GM18520 (cell line): ENCODE data around the gene LY6G6D.

Experiments
- ATAC-seq: cut with Tn5 transposase; IDR thresholded peaks from one replicate; pipeline ENCODE4 v1.9.1; 2021; ENCODE audit not compliant: unreplicated experiment

LY6G6D gene

DNA sequence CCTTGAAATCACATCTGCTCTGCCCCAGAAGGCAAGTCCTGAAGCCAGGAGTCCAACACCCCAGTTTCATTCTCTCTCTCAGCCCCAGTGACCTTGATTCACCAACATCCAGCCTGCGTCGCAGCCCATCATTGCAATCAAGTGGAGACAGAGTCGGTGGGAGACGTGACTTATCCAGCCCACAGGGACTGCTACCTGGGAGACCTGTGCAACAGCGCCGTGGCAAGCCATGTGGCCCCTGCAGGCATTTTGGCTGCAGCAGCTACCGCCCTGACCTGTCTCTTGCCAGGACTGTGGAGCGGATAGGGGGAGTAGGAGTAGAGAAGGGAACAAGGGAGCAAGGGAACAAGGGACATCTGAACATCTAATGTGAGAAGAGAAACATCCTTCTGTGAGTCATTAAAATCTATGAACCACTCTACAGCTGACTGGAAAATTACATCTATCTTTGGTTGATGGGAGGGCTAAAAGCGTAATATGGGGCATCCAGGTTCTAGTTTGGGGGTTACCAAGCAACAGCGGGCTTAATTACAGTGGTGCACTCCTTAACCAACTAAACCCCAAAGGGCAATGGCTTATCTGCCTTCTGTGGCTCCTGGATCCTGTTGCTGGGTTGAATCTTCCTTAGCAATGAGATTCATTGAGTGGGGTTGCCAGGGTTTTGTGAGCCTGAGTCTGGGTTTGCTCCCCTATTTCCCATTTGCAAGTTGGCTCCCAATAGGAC lies 2.5 kb downstream of the LY6G6D start:
- no peak for ATAC-seq

DNA sequence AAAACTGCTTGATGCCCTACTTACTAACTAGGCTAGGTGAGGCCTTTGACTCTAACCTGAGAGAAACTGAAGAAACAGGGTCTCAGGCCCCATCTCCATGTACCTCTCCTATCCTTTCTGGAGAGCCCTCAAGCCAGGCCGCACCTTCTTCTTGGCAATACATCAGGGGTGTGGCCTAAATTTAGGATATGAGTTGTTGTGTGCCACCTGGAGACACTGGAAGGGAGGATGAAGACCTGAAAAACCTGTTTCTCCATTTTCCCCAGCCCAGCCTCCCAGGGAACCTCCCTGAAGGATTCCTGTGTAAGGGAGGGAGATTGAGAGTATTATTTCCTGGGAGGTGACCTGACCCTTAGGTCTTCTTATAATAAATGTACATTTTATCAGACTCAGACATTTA lies 3.1 kb downstream of the LY6G6D start:
- ATAC-seq, result no peak

DNA sequence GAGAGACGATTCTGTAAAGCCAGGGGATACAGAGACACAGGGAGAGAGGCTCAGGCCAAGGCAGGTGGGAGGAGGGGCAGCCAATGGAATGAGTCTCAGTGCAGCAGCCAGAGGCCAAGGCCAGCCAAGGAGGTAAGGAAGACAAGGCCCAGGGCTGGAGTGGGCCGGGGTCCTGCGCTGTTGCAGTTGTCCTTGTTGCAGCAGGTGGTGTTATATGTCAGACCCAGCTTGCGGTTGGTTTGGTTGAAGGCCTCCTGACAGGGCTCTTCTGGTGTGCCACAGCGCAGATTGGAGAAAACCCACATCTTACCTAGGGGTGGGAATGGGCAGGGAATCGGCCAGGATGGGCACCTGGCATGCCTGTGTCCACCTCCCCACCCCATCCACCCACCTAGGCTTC lies 3.9 kb downstream of the LY6G6D start:
- no peak for ATAC-seq

DNA sequence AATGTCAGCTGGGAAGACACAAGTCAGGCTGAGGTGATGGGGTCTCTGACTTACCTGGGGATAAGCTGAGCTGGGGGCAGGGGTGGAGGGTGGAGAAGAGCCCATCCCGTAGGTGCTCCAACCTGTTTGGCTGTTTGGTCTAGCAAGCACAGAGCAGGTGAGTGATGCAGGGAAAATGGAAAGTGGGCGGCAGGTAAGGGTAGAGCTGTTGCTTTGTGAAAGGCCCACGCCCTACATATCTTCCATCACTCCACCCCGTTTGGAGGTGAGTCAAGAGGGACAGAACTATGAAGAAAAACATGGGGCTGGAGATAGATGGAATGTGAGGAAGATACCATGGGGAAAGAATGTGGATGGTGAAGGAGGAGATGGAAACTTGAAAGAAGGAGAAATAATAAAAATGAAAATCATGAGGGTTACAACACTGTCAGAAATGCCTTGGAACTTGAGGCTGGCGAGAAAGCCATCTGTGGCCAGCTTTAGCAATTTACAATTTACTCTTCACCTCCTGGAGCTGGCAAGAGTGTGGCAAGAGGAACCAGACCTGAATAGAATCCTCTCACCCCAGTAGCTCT lies 5.1 kb downstream of the LY6G6D start:
- ATAC-seq, result no peak

DNA sequence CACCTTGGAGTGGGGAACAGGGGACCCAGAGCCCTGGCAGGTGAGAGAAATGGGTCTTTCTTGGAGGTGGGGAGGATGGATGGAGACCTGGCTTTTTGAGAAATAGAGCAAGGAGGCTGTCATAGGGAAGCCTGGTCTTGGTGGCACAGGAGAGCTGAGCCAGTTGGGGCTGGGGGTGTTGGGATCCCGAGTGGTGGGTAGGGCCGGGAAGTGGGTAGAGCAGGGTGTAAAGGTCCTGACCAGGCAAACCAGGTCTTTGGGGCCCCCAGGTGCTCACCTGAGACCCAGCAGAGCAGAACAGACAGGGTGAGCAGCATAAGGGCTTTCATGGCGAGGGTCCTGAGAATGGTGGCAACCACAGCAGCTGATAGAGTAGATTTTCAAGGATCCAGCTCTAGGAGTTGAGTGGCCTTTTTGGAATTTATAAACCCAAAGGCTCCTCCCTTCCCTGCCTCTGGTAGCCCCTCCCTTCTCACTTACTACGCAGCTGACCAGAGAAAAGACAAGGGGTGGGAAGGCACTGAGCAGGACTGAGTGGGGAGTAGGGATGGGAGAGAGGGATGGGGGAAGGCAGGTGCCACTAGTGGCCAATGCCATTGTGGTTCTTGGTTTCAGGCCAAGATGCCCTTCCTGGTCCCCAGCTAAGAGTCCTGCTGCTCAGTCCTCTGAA lies 6.3 kb downstream of the LY6G6D start, which contains the start of gene LY6G6C:
Gene LY6G6C, minus strand, starts transcription at position 396 of the 670 bp plus-strand sequence. Its CDS starts 67 bp downstream, at position 329.
- ATAC-seq, result no peak

DNA sequence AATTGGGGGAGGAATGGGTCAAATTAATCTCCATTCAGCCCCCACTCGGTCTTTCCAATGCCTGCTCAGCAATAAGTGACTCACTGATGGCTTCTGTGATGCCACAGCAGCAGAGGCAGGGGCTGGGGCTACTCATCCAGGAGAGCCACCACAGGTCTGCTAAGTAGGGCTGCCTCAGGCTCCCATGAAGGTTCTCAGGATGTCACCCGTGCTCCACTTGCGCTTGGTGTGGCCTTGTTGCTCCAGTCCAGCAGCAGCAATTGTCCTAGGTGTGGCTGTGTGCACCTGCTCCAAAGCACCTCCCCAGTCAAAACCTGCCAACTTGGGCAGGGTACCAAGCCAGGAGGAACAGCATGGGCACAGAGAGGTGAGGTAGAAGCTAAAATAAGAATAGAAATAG lies 7.0 kb downstream of the LY6G6D start:
- no peak for ATAC-seq

DNA sequence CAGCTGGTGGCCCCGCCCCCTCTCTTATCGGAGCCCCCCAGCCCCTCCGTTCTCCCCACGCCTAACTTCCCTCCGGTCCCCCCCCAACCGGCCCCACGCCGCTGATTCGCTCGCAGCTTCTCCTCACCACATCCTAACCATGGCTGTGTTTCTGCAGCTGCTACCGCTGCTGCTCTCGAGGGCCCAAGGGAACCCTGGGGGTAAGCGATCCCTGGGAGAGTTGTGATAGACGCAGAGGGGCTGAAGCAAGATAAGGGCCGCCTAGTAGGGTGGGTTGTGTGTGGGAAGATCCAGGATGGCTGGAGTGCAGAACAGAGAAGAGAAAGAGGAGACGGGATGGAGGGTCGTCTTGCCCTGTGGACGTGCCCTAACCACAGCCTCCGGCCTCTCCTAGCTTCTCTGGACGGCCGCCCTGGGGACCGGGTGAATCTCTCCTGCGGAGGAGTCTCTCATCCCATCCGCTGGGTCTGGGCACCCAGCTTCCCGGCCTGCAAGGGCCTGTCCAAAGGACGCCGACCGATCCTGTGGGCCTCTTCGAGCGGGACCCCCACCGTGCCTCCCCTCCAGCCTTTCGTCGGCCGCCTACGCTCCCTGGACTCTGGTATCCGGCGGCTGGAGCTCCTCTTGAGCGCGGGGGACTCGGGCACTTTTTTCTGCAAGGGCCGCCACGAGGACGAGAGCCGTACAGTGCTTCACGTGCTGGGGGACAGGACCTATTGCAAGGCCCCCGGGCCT lies 8.3 kb downstream of the LY6G6D start, which contains the start of gene MPIG6B:
Gene MPIG6B, plus strand, starts transcription at position 129 of the 735 bp plus-strand sequence. Its CDS starts 11 bp downstream, at position 140.
- ATAC-seq, result no peak

DNA sequence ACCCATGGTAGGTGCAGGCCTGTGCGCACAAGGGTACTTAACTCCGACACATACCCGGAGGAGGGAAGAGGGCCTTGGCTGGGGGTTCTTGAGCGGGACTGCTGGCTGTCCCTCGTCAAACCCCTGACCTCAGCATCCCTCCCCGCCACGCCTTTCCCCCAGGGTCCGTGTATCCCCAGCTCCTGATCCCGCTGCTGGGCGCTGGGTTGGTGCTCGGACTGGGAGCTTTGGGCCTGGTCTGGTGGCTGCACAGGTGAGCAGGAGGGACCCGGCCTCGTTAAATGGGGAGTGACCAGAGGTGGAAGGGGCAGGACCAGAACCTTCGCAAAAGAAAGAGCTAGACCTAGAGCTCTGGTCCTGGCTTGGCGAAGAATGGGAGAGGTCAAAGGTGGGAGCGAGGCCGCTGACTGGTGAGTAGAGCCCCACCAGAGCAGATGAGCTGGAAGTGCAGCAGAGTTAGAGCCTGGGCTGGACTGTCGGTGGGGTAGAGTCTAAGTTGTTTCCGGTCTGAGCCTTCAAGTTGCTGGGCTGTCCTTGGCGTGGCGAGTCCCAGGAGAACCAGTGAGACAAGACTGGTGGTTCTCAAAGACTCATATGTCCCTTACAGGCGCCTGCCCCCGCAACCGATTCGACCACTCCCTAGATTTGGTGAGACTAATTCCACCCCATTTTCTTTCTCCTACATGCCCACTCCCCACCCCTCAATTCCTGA lies 9.0 kb downstream of the LY6G6D start:
- no peak for ATAC-seq

DNA sequence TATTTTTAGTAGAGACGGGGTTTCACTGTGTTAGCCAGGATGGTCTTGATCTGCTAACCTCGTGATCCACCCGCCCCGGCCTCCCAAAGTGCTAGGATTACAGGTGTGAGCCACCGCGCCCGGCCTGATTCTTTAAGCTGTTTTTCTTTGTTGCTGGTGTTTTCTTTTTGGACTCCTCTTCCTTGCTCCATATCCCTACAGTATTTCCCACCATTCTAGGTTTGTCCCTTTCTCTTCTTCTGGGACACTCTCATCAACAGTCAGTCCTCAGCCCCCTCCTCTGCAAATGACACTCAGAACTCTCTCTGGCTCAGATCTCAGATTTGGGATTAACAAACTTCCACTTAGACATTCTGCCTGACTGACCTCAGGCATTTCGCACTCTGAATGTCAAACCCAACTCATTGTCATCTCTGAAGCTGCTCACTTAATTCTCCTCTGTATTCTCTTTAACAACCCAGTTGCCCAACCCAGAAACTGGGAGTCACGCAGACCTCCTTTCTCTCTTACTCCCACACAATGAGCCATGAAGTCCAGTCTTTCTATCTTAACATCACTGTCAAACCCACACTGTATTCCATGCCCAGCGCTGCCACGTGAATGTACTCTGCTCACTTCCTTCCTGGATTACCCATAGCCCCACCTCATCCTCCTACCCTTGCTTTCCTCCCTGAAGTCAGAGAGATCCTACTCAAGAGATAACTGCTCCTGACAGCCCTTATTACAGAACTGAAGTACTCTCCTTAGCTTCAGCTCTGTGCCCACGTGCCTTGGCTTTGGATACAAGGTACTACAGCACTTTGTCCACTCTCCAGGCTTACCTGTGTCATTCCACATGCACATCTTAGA lies 10.6 kb downstream of the LY6G6D start:
- ATAC-seq, result no peak

DNA sequence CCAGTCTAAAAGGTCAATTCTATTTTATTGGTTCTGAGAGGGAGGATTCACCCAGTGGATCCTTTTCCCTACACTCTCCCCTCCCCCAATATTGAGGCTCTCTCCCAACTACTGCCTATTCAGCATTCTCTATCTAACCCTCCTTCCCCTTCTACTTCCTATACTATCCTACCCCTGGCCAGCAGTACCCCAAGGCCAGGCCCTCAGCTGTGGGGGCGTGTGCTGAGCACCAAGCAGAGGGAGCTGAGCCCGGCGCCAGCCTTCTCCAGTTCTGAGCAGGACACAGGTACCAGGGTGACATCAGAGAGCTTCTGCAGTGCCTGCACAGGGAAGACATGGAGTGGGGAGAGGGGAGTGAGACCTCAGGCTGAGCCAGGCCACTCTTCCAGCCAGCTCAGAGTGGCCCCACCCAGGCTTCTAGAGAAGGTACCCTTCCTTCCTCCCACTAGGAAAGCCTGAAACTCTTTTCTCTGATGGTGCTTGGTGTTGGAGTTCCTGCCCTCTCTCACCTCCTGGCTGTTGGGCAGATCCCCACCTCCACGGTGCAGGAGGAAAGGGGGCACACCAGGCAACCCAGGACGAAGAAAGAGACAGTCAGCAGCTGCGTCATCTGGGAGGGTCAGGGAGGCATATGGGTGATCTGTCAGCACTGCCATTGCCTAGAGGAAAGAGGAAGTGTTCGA lies 12.0 kb downstream of the LY6G6D start:
- no peak for ATAC-seq

DNA sequence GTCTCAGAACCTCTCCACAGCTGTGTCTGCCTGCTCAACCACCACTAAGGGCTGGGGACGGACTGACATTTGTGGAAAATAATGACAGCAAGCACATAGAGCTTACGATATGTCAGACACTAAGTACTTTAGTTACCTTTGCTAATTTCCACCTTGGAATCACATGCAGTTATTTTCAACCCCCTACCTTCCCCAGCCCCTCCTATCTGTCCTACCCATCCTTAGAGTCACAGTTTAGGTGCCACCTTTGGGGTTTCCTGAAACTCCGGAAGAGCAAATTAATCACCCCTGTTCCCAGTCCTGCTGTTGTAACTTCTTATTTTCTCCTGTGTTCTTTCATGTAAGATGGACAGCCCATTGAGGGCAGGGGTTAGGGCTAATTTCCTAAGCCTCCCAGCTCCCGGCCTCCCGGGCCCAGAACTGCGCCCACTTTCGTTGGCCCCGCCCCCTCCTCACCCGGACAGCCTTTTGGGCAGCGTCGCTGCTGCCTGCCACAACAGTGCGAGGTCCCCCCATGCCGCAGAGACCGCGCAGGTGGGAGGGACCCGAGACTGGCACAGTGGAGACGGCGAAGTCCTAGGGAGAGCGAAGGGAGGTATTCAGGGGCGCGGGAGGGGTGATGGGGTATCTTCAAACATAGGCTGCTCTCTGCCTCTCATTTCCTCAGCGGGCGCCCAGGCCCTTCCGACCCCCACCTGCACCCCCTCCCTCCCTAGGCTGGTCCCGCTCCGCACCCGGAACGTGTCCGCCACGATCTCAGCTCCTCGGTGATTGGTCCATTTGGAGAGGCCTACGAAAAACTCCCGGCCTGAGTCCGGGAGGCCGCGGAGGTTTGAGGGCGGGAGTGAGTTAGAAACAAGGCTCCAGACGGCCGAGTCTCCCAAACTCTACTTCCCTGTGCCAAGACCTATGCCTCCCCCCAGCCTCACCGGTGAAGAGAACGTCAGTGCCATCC lies 12.8 kb downstream of the LY6G6D start:
- no peak for ATAC-seq

DNA sequence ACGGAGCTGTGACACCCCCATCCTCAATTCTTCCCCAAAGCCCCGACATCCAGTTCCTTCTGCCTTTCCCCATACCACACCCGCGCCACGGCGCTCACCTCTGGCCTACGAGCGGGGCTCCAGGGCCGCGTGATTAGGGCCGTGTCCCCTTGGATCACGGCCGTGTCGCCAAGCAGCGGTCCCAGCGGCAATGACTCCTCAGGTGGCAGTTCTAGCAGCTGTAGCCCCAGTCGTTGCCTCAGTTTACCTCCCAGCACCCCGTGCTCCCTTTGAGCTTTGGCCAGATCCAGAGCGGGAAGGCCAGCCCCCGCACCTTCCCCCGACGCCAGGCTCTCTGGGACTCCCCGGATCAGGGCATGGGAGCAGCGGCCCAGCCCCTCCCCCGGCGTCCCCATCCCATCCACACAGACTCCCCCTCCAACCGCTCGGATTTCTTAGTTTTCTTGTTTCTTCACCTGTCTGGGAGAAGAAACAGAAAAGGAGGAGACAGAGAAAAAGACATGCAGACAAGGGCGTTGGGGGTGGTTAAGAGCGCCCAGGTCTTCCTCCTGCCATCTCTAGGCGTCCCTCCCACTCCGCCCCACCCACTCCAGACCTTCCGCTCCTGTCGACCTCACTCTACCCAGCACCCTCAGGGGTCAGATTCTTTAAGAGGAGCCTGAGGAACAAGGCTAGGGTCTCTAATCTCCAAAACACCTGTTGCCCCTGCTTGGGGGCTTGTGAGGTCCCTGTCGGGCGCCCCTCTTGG lies 13.8 kb downstream of the LY6G6D start, which contains the start of gene DDAH2:
Gene DDAH2, minus strand, starts transcription at position 533 of the 748 bp plus-strand sequence. Its CDS starts 138 bp downstream, at position 395.
- ATAC-seq, result no peak

DNA sequence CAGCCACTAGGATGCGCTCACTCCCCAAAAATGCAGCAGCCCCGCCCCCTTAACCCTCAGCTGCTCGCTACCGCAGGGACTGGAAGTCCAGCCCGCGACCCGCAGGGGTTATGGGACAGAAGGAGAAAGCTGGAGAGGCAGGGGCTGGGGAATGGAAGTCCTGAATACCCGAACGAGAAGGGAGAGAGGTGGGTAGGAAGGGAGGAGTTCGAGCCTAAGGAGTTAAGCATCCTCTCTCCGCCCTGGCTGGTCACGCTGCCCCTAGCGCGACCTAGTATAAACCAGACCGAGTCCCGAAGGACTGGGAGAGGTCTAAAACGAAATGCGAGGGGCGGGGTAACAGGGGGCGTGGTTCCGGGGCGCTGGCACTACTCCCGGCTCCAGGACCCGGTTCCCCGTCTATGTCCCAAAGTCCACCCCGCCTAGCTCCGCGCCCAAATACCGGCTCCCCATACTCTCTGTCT lies 14.4 kb downstream of the LY6G6D start:
- ATAC-seq, result no peak

DNA sequence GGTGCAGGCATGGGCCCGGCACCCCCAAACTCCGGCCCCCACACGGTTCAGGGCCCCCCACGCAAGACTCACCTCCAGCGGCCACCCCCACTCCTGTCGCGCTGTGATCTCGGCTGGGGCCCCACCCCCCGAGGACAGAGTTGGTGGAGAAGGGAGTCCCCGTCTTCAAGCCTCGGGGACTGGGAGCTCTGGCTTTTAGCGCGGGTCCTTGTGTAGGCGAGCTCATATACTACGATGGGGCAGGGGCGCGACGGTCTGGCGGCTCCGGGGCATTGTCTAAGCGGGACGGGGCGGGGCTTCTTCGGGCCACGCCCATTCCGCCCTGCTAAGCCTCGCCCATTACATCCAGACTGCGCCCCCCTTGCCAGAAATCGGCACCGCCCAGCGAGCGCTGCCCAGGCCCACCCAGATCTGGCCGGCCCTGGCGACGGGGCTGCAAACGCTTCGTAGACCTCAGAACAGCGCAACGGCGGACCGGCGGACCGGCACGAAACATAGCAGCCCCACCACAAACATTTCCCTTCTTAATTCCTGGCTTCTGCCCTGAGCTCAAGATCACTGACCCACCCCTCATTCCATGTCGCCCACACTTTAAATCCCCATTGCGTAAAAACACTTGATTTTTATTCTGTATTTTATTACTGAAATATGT lies 15.0 kb downstream of the LY6G6D start:
- ATAC-seq, result no peak

DNA sequence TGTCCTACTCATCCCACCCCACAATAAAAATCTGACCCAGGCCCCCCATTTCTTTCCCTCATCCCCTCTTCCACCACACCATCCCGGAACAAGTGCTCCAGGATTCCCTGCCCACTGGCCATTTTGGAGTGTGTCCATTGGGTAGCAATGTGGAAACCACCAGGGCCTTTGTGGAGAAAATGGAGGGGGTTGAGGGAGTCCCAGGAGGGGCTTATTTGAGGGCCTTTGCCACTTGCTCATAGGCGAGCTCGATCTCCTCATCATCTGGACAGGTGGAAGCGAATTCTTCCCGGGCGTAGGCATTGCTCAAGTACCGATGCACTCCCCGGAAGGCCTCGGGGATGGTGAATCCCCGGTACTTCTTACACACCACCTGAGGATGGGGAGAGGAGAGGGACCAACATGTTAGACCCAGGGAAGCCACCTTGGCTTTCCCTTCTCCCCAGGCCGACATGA lies 15.5 kb downstream of the LY6G6D start:
- ATAC-seq, result no peak

DNA sequence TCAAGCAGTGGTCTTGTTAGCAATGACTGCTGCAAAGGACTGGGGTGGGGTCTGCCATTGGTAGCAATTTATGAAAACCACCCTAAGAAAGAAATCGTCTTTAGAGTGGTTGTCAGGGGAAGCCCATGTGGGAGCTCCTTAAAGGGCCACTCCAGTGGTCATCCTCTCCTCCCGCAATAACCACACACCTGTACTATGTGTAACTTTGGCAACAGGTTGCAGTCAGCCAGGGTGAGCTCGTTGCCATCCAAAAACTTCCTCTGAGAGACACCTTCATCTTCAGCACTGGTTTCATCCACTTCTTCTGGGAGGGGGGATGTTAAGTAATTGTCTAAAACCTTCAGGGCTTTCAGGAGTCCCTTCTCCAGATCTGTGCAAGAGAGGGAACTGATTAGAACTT lies 16.9 kb downstream of the LY6G6D start:
- no peak for ATAC-seq

DNA sequence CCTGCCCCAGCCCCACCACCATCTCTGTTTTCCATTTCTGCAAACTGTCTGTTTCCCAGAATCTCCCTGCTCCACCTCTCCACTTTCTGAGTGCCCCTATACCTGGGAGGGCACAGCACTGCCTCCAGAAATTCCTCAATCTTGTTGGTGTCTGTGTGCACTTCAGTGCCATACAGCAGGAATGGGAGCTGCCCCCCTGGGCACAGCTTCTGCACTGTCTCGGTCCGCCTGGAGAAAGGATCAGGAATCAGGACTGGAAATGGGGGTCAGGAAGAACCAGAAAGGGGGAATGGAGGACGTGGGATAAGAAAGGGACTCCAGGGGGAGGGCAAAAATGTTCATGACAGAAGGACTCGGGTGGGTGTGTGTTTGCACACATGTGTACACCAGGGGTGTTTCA lies 18.6 kb downstream of the LY6G6D start:
- no peak for ATAC-seq
